Lower lobe of right lung (tissue), 1 donor: ENCODE results near the gene PMFBP1. TPM values are rescaled to one million over a fixed set of nuclear protein-coding genes. Genes with fewer than 3 reads are reported as not detected.

Experiments
- total RNA-seq: library from RNA; stranded (reverse); fragmentation: NEBNext Ultra II Directional; extraction: Animal tissue kit (Norgen Biotek cat#: 25700); gene quantifications from one replicate; pipeline ENCODE4 v1.2.1, GENCODE V29; 2021
- donor health status: DM: no; HTN: yes; CAD: no; lungs with severe emphysema.

The PMFBP1 gene
- total RNA-seq, 1 donor from 2014 or later, result 0.62 TPM

Other genes with a start within 250 kb of the PMFBP1 start
- gene PKD1L3, start 171.8 kb downstream of the PMFBP1 start, total RNA-seq, result 0.15 TPM
- 8.2 TPM for gene DHODH, start 163.4 kb downstream of the PMFBP1 start, total RNA-seq
- gene HP, start 117.7 kb downstream of the PMFBP1 start, total RNA-seq, result 66.8 TPM
- 1.8 TPM for gene HPR, start 108.9 kb downstream of the PMFBP1 start, total RNA-seq
- gene TXNL4B, start 78.5 kb downstream of the PMFBP1 start, total RNA-seq, result 14.4 TPM
- 52.5 TPM for gene DHX38, start 78.3 kb downstream of the PMFBP1 start, total RNA-seq